ENCODE measurements around the gene PRKAG2.
A peak's percentile ranks its signal among the peaks of the same experiment; 100 is the strongest.

The PRKAG2 gene

DNA sequence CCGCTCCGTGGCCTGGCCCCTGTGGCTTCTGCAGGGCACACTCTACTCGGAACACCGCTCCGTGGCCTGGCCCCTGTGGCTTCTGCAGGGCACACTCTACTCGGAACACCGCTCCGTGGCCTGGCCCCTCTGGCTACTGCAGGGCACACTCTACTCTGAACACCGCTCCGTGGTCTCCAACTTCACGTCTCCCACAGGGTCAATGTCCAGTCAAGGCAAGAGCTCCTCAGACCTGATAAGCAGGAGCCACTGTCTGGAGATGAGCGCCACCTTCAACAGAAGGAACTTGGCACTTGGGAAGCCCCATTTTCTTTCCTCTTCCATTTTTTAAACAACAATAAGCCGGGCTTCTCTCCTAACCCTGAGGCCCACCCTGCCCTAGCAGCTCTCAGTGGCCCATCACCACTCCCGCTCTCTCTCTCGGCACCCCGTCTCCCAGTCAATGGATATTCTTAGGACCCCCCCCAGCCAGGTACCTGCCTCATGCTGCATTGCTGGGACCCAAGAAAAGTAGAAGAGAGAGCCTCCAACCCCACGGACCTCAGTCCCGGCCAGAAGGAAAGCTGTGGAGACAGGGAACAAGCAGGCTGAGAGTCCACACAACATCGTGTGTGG lies 56.3 kb downstream of the PRKAG2 start:
- H3K36me3 ChIP-seq (ENCODE audit: control insufficient read depth, insufficient read depth, low read length), result no peaks in the 10 kb centered on the region
- peaks cover 2% of the 10 kb centered on the region; the same call in 1 of the 2 replicates for H3K27me3 ChIP-seq (ENCODE audit: control insufficient read depth, insufficient read depth, low read length)
- no peaks in the 10 kb centered on the region; the same call in 1 of the 2 replicates for H3K4me1 ChIP-seq (ENCODE audit: control insufficient read depth, insufficient read depth, low read length)
- H3K4me3 ChIP-seq (ENCODE audit: low read depth, low read length), result no peak overlapping the region
- H3K9me3 ChIP-seq (ENCODE audit: control insufficient read depth, insufficient read depth, low read depth, low read length), result no peaks in the 10 kb centered on the region
- H3K9ac ChIP-seq (ENCODE audit: low read length), result no peak overlapping the region
- no peak overlapping the region for H3K27ac ChIP-seq (ENCODE audit: low read depth, low read length)

DNA sequence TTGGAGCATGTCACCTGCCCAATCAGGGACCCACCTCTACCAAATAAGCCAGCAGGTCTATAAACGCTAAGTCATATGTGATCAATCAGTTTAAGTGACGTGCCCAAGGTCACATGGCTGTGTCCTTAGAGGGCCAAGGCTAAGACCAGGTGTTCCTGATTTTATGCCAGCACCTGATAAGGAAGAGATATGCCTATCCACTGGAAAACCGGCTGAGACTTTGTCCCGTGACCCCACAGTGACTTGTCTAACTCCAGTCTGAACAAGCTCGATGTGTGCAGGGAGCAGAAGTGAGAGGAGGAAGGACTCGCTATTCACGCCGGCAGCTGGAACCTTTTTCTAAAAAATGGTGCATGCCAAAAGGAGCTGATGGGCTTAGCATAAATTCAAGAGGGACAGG lies 57.0 kb downstream of the PRKAG2 start:
- H3K27ac ChIP-seq (ENCODE audit: low read depth, low read length), result no peak overlapping the region
- H3K36me3 ChIP-seq (ENCODE audit: control insufficient read depth, insufficient read depth, low read length), result no peaks in the 10 kb centered on the region
- no peak overlapping the region for H3K4me3 ChIP-seq (ENCODE audit: low read depth, low read length)
- H3K9me3 ChIP-seq (ENCODE audit: control insufficient read depth, insufficient read depth, low read depth, low read length), result no peaks in the 10 kb centered on the region
- H3K9ac ChIP-seq (ENCODE audit: low read length), result no peak overlapping the region
- peaks cover 9% of the 10 kb centered on the region; the same call in 1 of the 2 replicates for H3K27me3 ChIP-seq (ENCODE audit: control insufficient read depth, insufficient read depth, low read length)
- peaks cover 2% of the 10 kb centered on the region; the same call in 1 of the 2 replicates for H3K4me1 ChIP-seq (ENCODE audit: control insufficient read depth, insufficient read depth, low read length)

DNA sequence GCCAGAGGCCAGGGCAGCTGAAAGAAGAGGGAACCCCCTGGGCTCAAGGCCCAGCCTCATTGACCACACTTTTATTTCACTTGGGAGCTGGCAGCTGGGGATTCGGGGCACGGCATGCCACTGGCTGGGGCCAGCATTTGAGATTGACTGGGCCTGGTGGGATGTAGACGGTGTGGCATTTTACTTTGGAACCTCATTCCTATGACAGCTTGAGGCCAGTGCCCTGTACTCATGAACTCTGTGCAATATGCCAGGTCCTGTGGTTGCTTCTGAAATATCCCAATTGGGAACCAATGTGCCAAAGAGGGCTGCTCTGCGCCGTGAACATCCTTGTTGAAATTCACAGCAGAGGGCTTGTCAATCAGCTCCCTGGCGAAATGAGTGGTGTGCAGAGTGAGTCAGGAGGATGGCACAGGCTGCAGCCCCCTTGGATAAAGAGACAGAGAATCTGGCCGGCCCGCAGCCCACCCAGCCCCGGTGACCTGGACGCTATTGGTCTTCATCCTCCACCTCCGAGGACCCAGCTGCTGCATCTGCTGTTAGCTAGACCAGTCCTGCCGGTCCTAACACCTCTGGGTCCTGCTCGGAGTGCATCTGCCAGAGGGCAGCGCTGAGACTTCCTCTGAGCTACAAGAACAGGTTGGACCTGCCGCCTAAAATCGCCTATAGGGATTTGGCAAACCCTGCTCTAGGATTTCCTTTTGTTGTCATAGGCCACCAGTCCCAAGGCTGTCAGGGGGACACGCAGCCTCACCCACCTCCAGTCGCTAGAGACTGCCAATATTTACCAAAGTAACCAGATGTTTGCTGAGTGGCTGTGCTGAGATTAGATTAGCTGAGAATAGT lies 58.0 kb downstream of the PRKAG2 start:
- H3K36me3 ChIP-seq (ENCODE audit: control insufficient read depth, insufficient read depth, low read length), result no peaks in the 10 kb centered on the region
- no peak overlapping the region for H3K4me3 ChIP-seq (ENCODE audit: low read depth, low read length)
- no peak overlapping the region for H3K9ac ChIP-seq (ENCODE audit: low read length)
- H3K4me1 ChIP-seq (ENCODE audit: control insufficient read depth, insufficient read depth, low read length), result peaks cover 11% of the 10 kb centered on the region
- no peaks in the 10 kb centered on the region for H3K9me3 ChIP-seq (ENCODE audit: control insufficient read depth, insufficient read depth, low read depth, low read length)
- peaks cover 19% of the 10 kb centered on the region for H3K27me3 ChIP-seq (ENCODE audit: control insufficient read depth, insufficient read depth, low read length)
- no peak overlapping the region for H3K27ac ChIP-seq (ENCODE audit: low read depth, low read length)

DNA sequence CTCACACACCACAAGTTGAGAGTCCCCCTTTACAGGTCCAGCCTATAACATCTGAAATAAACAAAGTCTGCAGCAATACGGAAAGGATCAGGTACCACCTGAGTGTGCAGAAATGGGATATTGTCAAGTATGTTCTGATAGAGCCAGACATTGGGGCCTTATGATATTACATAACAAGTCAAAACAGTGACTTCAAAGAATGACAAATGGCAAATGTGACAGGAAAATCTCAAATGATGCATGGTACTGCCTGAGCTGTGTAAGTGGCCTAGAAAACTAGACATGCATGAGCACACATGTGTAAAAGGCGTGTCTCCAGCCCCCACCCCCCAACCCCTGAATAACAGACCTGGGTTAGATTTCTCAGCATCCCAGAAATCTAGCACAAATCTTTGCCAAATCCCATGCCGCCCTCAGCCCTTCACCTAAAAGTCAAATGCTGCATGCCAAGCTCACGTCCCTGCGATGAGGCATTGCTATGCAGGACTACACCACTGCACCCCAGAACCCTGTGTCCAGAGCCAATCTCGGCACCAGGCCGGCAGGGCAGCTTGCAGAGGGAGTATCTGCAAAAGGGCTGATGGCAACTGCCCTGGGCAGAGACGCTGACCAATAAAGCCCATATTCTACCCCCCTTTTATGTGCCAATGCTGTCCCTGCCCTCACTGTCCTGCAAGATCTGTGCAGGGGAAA lies 58.8 kb downstream of the PRKAG2 start:
- no peak overlapping the region for H3K27ac ChIP-seq (ENCODE audit: low read depth, low read length)
- no peaks in the 10 kb centered on the region for H3K9me3 ChIP-seq (ENCODE audit: control insufficient read depth, insufficient read depth, low read depth, low read length)
- H3K9ac ChIP-seq (ENCODE audit: low read length), result no peak overlapping the region
- no peaks in the 10 kb centered on the region for H3K36me3 ChIP-seq (ENCODE audit: control insufficient read depth, insufficient read depth, low read length)
- H3K4me1 ChIP-seq (ENCODE audit: control insufficient read depth, insufficient read depth, low read length), result peaks cover 18% of the 10 kb centered on the region
- H3K4me3 ChIP-seq (ENCODE audit: low read depth, low read length), result no peak overlapping the region
- H3K27me3 ChIP-seq (ENCODE audit: control insufficient read depth, insufficient read depth, low read length), result peaks cover 24% of the 10 kb centered on the region

DNA sequence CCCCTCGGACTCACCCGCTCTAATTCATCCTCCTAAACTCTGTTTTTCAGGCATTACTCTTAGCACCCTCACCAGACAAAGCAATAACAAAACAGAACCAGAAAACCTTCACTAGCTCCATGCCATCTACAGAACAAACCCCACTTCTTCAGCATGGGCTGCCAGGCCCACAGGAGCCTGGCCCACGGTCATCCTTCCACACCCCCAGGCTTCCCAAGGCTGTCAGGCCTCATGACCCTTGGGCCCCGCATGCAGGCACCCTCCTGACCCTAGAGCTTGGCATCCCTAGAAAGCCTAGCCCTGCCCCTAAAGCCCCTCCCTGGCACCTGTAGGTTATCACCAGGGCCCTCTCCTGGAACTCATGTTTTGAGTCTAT lies 59.6 kb downstream of the PRKAG2 start:
- Histone ChIP-seq H3K4me1 (ENCODE audit: control insufficient read depth, insufficient read depth, low read length) (peaks cover 18% of the 10 kb centered on the region), H3K9ac (ENCODE audit: low read length) (no peak overlapping the region), H3K36me3 (ENCODE audit: control insufficient read depth, insufficient read depth, low read length) (no peaks in the 10 kb centered on the region), H3K27ac (ENCODE audit: low read depth, low read length) (no peak overlapping the region), H3K27me3 (ENCODE audit: control insufficient read depth, insufficient read depth, low read length) (peaks cover 24% of the 10 kb centered on the region), H3K4me3 (ENCODE audit: low read depth, low read length) (no peak overlapping the region), H3K9me3 (ENCODE audit: control insufficient read depth, insufficient read depth, low read depth, low read length) (no peaks in the 10 kb centered on the region)

DNA sequence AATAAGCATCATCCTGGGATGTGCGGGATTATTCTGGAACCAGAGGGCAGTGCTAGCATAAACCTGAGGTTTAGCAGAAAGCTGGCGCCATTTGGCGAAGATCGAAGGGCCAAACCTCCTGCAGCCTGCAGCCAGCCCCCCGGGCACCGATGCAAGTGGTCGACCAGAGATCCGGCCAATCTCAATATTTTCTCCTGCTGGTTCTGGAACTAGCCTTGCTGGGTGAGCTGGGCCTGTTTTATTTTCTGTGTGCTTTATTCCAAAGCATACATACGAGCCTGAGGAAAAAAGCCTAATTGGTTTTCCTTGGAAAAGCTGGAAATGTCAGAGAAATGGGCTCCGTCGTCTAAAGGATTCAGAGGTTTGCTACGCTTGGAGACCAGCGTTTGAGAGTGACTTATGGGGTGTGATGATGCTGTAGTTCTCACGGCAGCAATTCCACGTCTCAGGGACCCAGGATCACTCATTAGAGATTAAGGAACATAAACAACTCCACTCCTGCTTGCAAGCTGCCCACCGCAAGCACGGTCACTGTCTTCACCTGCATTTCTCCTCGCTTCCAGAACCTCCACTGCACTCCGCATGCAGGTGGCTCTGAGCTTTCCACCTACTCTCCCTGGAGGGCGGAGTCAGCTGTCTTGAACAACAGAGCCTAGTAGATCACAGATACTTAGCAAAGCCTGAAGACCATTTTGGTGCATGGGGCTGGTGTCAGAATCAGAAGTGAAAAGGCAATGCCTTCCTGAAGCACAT lies 60.2 kb downstream of the PRKAG2 start:
- Histone ChIP-seq H3K27ac (ENCODE audit: low read depth, low read length) (no peak overlapping the region), H3K9ac (ENCODE audit: low read length) (no peak overlapping the region), H3K4me3 (ENCODE audit: low read depth, low read length) (no peak overlapping the region), H3K36me3 (ENCODE audit: control insufficient read depth, insufficient read depth, low read length) (no peaks in the 10 kb centered on the region), H3K9me3 (ENCODE audit: control insufficient read depth, insufficient read depth, low read depth, low read length) (no peaks in the 10 kb centered on the region), H3K27me3 (ENCODE audit: control insufficient read depth, insufficient read depth, low read length) (peaks cover 24% of the 10 kb centered on the region), H3K4me1 (ENCODE audit: control insufficient read depth, insufficient read depth, low read length) (peaks cover 18% of the 10 kb centered on the region)

DNA sequence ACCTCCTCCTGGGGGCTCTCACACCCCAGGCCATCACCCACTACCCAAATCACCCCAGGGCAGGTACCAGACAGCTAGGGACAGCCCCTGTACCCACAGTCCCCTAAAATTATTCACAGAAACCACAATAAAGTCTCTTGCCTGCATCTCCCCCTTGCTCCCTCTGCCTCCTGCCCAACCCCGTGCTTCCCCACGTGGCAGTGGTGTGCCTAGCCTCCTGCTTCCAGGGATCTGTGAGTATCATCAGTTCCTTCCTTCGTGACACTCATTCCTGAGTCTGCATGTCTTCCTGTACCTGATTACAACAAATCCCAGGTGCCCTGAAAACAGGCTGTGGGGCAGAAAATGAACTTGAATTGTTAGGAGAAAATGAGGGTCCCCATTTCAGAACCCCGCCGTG lies 61.5 kb downstream of the PRKAG2 start:
- H3K4me3 ChIP-seq (ENCODE audit: low read depth, low read length), result no peak overlapping the region
- H3K36me3 ChIP-seq (ENCODE audit: control insufficient read depth, insufficient read depth, low read length), result no peaks in the 10 kb centered on the region
- peaks cover 18% of the 10 kb centered on the region for H3K4me1 ChIP-seq (ENCODE audit: control insufficient read depth, insufficient read depth, low read length)
- H3K9ac ChIP-seq (ENCODE audit: low read length), result no peak overlapping the region
- no peak overlapping the region for H3K27ac ChIP-seq (ENCODE audit: low read depth, low read length)
- H3K27me3 ChIP-seq (ENCODE audit: control insufficient read depth, insufficient read depth, low read length), result peaks cover 24% of the 10 kb centered on the region
- no peaks in the 10 kb centered on the region for H3K9me3 ChIP-seq (ENCODE audit: control insufficient read depth, insufficient read depth, low read depth, low read length)

DNA sequence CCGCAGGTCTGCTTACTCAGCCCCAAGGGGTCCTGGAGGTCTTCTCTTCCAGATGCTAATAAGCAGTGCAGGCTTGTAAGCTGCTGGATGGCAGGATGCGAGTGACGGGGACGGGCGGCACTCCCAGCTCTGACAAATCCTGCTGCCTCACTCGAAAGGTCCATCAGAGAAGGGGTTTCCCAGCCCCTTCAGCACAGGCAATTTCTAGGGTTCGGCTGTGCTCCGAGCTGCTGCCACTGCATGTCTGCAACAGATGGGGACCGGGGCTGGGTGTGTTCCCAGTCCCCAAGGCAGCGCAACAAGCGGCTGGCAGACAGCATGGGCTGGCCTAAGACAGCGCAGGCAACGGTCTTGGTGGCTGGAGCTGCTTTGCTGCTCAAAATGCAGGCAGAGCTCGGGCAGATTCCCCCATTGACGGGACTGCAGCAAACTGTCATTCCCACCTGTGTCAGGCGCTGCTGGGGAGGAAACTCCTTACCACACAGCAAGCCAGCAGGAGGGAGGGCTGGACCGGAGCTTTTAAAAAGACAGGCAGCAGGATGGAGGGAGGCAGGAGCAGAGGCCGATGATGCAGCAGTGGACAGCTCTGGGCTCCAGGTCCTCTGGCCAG lies 62.4 kb downstream of the PRKAG2 start:
- H3K36me3 ChIP-seq (ENCODE audit: control insufficient read depth, insufficient read depth, low read length), result no peaks in the 10 kb centered on the region
- H3K9ac ChIP-seq (ENCODE audit: low read length), result no peak overlapping the region
- peak overlapping the region; percentile 4; the same call in 1 of the 2 replicates for H3K4me3 ChIP-seq (ENCODE audit: low read depth, low read length)
- no peak overlapping the region for H3K27ac ChIP-seq (ENCODE audit: low read depth, low read length)
- peaks cover 24% of the 10 kb centered on the region for H3K27me3 ChIP-seq (ENCODE audit: control insufficient read depth, insufficient read depth, low read length)
- peaks cover 18% of the 10 kb centered on the region for H3K4me1 ChIP-seq (ENCODE audit: control insufficient read depth, insufficient read depth, low read length)
- no peaks in the 10 kb centered on the region for H3K9me3 ChIP-seq (ENCODE audit: control insufficient read depth, insufficient read depth, low read depth, low read length)

DNA sequence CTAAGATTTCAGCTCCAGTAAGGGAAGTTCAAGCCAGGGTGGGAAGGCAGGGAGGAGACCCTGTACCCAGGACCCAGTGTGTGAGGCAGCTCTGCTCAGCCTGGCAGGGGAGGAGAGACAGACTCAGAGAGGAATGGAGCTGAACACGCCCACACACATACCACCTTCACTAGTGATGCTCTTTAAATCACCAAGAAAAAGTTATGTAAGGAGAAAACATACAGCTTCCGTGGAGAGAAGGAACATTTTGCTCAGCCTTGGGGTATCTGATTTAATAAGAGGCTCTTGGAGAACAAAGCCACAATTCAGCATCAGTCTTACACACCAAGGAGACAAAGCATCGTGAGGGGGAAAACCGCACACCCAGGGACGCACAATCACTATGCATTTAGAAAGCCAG lies 62.9 kb downstream of the PRKAG2 start:
- no peak overlapping the region for H3K9ac ChIP-seq (ENCODE audit: low read length)
- H3K9me3 ChIP-seq (ENCODE audit: control insufficient read depth, insufficient read depth, low read depth, low read length), result no peaks in the 10 kb centered on the region
- peak overlapping the region; percentile 4; the same call in 1 of the 2 replicates for H3K4me3 ChIP-seq (ENCODE audit: low read depth, low read length)
- H3K4me1 ChIP-seq (ENCODE audit: control insufficient read depth, insufficient read depth, low read length), result peaks cover 18% of the 10 kb centered on the region
- H3K27ac ChIP-seq (ENCODE audit: low read depth, low read length), result no peak overlapping the region
- H3K27me3 ChIP-seq (ENCODE audit: control insufficient read depth, insufficient read depth, low read length), result peaks cover 24% of the 10 kb centered on the region
- no peaks in the 10 kb centered on the region for H3K36me3 ChIP-seq (ENCODE audit: control insufficient read depth, insufficient read depth, low read length)

DNA sequence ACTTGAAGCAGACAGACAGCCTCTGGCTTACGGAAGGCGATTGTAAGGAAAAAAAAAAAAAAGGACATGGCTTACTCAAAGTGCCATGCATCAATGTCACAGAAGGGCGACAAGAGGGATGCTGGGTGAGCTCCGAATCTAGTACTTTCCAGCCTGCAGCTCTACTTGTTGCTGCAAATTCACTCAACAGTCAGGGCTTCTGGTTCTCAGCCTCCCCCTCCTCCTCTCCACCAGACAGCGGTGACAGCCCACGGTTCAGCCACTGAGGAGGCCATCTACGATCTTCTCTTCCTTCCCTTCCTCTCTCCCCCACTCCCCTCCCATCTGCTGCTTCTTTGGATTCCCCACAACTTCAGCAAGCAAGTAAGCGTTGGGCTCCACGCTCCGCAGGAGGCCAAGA lies 63.5 kb downstream of the PRKAG2 start:
- Histone ChIP-seq H3K4me1 (ENCODE audit: control insufficient read depth, insufficient read depth, low read length) (peaks cover 18% of the 10 kb centered on the region), H3K9me3 (ENCODE audit: control insufficient read depth, insufficient read depth, low read depth, low read length) (no peaks in the 10 kb centered on the region), H3K27ac (ENCODE audit: low read depth, low read length) (no peak overlapping the region), H3K4me3 (ENCODE audit: low read depth, low read length) (no peak overlapping the region), H3K36me3 (ENCODE audit: control insufficient read depth, insufficient read depth, low read length) (no peaks in the 10 kb centered on the region), H3K9ac (ENCODE audit: low read length) (no peak overlapping the region), H3K27me3 (ENCODE audit: control insufficient read depth, insufficient read depth, low read length) (peaks cover 24% of the 10 kb centered on the region)
